ENCODE data around the gene PLXNA2. TPM values are rescaled to one million over a fixed set of nuclear protein-coding genes. Genes with fewer than 3 reads are reported as not detected.

The PLXNA2 gene
- total RNA-seq, 1 experiment from 2014 or later = 21.1 TPM

DNA sequence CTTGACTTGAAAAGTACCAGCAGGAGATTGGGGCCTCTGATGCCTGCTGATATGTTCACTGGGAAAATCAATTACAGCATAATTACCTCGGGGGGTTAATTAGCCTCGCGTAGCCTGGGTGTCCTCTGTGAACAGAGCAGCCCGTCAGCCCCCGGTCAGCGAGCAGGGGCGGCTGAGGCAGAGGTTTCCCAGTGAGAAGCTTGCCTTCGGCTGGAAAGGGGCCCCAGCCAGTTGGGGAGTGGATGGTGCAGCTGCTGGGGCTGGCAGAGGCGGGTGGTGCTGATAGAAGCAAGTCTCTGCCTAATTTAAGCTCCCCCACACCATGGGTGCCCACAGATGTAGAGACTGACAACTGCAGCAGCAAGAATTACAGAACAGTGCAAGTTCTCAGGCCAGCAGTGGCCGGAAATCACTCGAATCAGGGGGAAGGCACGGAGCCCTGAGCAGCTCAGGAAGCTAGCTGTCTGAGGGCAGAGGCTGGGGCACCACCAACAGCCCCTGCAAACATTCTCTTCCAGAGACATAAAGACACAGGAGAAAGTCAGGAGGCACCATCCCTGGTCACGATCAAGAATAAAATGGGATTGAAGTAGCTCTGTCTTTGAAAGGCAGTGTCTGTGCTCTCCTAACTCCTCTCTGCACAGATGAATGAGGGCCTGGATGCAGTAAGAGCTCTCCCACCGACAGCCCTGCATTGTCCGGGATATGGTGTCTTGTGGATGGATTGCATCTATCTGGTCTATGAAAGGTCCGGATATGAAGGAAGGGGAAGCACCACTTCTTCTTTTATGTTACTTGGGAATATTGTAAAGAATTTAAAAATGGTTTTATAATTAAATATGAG, 166.7 kb downstream of the PLXNA2 start:
- no peak for DNase-seq (ENCODE audit: low spot score)

DNA sequence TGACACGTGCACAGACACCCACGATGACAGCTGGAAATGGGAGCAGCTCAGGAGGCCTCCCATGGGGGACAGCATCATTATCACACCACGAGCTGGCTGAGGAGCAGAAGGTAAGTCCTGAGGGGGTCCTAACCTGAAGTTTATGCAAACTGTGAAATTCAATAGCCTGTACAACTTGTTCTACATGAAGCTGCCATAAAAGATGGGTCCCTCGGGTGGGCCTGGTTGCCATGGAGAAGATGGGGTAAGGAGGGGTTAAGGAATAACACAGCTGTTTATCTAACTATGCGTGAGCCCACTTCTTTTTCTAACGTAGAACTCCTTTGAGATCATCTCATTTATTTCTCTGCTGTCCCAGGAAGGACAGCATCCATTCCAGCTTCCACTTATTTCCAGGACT, 169.8 kb downstream of the PLXNA2 start:
- no peak for DNase-seq (ENCODE audit: low spot score)

GRCh38 chr1:208071435-208072031, 172.7 kb downstream of the PLXNA2 start:
- DNase-seq (ENCODE audit: low spot score) = no peak

DNA sequence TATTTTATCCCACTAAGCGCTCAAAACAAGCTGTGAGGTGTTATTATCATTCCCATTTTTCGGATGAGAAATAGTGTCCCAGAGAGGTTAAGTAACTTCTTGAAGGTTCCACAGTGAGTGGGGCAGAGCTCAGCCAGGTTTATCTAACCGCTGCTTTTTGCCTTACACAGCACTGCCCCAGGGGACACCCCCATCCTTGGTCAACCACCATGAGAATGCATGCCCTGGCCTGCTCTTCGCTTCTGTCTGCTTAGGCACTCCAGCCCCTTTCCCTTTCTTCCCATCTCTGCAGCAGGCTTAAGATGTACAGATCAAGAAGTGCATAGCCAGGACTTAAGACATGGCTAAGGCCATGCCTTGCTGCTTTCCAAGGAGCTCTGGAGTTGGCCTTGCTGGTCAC, 174.3 kb downstream of the PLXNA2 start:
- no peak for DNase-seq (ENCODE audit: low spot score)

- DNase-seq (ENCODE audit: low spot score) = no peak
Measured at GRCh38 chr1:208069317-208069716, 174.9 kb downstream of the PLXNA2 start.

DNA sequence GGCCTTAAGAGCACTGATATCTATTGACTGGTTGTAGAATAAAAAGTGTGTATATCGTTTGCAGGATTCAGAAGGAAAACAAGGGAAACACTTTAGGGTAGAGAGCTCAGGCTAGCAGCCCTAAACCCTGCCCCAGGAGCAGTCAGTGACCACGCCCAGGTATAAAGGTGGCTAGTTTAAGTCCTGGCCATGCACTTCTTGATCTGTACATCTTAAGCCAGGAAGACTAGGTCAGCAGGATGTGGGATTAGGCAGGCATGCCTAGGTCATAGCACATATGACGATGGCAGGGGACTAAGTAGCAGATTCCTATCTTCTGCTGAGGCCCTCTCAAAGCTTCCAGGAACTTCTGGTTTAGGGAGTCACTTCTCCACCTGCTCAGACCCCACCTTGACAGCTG, 175.3 kb downstream of the PLXNA2 start:
- DNase-seq (ENCODE audit: low spot score) = no peak

DNA sequence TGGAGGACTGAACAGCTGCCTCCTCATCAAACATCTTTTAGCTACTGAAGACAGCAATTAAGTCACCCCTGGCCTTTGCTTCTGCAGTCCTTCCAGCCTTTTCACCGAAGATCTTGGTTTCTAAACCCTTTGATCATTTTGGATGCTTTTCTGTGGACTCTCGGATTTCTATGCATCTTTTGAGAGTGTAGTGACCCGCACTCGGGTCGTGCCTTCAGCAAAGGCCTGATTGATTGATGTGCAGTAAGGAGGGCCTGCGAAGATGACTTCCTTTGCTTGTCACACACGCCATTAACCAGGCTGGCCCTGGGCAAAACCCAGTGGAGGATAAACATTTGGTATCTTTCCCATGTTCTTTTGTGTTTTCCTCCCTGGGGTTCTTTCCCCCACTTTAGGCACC, 175.8 kb downstream of the PLXNA2 start:
- DNase-seq (ENCODE audit: low spot score) = no peak

DNA sequence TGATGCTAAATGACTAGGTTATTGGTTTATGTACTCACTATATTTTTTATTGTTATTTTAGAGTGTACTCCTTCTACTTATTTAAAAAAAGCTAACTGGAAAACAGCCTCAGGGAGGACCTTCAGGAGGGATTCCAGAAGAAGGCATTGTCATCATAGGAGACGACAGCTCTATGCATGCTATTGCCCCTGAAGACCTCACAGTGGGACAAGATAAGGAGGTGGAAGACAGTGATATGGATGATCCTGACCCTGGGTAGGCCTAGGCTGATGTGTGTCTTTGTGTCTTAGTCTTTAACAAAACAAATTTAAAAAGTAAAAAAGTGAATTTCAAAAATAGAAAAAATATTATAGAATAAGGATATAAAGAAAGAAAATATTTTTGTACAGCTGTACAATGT, 177.6 kb downstream of the PLXNA2 start:
- DNase-seq (ENCODE audit: low spot score) = no peak

DNA sequence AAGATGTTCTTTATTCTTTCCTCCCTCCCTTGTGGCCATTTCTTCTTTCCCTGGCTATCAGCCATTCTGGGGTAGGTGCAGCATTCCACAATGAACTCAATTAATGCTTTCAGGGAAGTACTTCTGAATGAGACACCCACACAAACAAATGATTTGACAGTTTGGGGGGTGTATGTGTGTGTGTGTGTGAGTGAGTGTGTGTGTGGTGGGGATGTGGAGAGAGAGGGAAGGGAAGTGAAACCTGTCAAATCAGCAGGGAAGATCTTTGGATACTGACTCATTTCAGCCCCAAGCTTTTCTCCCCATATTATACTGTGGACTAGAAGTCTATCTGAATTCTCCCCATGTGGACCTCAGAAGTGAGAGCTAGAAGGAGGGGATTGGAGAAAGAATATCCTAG, 178.3 kb downstream of the PLXNA2 start:
- no peak for DNase-seq (ENCODE audit: low spot score)

DNA sequence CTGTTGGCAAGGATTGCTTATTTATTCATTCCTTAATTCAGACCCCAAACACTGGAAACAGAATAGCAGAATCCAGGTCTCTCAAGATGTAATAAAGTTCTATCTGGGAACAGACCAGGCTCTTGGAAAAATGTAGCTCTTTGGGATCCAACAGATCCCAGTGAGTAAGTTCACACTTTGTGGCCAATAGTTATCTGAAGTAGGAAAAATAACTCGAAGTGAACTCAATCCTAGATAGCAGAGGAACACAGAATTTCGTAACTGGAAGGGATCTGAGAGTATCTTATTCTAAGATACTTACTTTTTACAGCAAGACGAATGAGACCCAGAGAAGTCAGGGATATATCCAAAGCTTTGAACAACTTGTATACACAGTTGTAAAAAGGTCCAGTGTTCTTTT, 182.6 kb downstream of the PLXNA2 start:
- no peak for DNase-seq (ENCODE audit: low spot score)

GRCh38 chr1:208061118-208061517, 183.1 kb downstream of the PLXNA2 start:
- DNase-seq (ENCODE audit: low spot score) = no peak

GRCh38 chr1:208060215-208060869, 183.8 kb downstream of the PLXNA2 start:
- DNase-seq (ENCODE audit: low spot score) = no peak

- no peak for DNase-seq (ENCODE audit: low spot score)
Measured at GRCh38 chr1:208059409-208060001, 184.7 kb downstream of the PLXNA2 start.

GRCh38 chr1:208058756-208059155, 185.4 kb downstream of the PLXNA2 start:
- DNase-seq (ENCODE audit: low spot score) = no peak

DNA sequence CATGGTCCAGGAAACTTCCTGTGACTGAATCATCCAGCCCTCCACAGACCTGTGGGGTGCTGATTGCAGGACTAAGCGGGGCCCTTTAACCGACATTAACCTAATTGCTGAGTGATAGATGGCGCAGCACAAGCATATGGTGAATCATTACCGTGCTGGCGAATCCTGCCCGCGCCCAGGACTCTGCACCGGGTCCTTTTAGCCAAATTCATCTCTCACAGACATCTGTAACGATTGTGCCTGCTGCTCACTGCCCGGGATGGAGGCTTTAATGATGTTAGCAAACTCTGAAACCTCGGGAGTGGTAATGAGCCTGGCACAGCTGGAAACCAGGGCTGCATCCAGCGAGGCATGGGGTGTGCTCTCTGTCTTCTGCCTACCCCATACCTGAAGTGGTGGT, 185.9 kb downstream of the PLXNA2 start:
- DNase-seq (ENCODE audit: low spot score) = no peak

DNA sequence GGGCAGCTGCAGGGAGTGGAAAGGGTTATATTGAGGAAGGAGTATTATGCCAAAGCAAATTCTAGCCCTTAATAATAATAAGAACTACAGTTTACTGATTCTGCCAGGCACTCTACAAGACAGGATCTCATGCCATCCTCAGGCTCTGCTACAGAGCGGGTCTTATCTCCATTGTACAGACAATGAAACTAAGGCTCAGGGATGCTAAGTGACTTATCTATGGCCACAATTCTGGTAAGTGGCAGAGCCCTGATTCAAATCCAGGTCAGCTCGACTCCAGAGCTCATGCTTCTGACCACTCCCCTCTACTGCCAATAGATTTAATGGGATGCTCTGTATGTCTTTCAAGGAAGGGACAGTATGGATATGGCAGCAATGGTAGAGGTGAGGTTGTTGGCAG, 187.1 kb downstream of the PLXNA2 start:
- DNase-seq (ENCODE audit: low spot score) = no peak

- no peak for DNase-seq (ENCODE audit: low spot score)
Measured at GRCh38 chr1:208055535-208055934, 188.6 kb downstream of the PLXNA2 start.

- DNase-seq (ENCODE audit: low spot score) = no peak
Measured at GRCh38 chr1:208054911-208055379, 189.2 kb downstream of the PLXNA2 start.

GRCh38 chr1:208054485-208054884, 189.7 kb downstream of the PLXNA2 start:
- DNase-seq (ENCODE audit: low spot score) = no peak

GRCh38 chr1:208053661-208054060, 190.5 kb downstream of the PLXNA2 start:
- DNase-seq (ENCODE audit: low spot score) = no peak

DNA sequence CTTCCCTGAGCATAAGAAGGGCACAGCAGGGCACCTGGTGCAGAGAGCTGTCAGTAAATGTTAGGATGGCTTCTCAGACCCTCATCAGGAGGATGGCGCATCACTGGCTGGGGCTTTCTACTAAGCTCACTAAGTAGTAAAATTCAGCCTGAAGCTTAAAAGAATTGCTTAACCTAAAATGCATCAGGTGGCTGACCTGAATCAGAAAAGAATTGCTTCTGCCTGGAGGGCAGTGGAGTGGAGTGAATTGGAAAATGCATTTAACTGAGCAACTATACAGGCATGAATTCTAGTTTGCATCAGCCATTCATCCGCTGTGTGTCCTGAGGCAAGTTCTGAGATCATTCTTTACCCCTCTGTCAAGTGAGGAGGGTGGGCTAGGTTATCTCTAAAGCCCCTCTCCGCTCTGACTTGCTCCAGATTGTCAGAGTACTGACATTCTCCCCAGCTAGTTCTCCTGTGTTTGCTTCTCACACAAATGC, 191.2 kb downstream of the PLXNA2 start:
- no peak for DNase-seq (ENCODE audit: low spot score)

GRCh38 chr1:208052135-208052534, 192.0 kb downstream of the PLXNA2 start:
- DNase-seq (ENCODE audit: low spot score) = no peak
